HG03439 (cell line): ENCODE data around the gene WDR37.

Experiments used
- ATAC-seq: cut with Tn5 transposase; IDR thresholded peaks from one replicate; pipeline ENCODE4 v1.9.1; 2021; ENCODE audit warnings: mild to moderate bottlenecking, moderate library complexity; ENCODE audit not compliant: unreplicated experiment

The WDR37 gene

DNA sequence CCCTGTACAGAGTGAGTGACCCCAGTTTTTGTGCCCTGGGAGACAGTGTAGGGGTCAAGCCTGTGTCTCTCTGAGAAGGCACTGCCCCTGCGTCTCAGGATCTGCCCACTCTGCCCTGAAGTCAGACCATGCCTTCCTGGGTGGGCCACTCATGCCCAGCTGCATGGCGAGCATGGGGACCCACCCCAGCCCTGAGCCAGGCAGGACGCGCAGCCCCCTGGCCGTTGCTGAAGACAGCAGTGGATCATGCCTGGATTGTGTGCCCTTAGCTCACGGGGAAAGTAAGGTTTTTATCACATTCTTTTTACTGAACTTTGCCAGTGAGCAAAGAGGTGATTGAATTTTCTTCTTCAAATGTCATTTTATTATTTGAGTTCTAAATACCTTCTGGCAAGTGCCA is 66.2 kb downstream of the WDR37 start:
- no peak for ATAC-seq

DNA sequence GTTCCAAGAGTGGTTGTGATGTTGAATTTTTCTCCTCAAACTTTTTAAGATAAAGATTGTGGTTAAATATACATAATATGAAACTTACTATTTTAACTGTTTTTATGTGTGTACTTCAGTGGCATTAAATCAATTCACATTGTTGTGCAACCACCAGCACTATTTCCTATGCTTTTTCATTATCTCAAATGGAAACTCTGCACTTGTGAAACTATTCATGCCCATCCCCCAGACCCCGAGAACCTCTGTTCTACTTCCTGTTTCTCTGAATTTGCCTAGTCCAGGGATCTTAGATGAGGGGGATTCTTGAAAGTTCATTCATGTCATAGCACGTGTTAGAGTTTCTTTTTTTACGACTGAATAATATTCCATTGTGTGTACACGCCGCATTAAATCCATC is 67.0 kb downstream of the WDR37 start:
- no peak for ATAC-seq

DNA sequence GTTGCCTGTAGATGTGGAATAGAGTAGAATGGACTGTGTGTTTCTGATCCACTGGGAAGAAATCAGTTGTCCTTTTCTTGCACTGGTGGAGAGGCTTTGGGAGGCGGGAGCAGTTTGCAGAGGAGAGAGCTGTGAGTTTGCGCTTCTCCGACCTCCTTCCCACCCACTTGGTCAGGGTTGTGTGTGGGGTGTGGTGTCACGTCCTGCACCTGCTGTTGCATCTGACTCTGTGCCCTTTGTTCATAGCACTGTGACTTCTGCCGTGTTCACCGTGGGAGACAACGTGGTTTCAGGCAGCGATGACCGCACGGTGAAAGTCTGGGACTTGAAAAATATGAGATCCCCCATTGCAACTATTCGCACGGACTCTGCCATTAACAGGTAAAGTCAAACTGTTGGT is 67.8 kb downstream of the WDR37 start:
- ATAC-seq, result no peak

DNA sequence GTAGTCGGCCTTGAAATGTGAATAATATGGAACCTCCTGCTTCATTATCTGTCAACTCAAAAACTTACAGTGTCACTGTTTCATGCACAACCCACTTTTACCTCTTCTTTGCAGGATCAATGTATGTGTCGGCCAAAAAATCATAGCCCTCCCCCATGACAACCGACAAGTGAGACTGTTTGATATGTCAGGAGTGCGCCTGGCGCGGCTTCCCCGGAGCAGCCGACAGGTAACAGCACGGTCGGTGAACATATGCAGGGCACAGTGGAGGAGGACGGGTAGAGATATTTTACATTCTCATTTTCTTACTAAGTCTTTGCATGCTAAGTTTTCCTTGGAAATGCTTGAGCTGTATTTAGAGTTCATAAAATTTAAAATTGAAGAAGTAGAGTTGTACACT is 68.6 kb downstream of the WDR37 start:
- no peak for ATAC-seq

DNA sequence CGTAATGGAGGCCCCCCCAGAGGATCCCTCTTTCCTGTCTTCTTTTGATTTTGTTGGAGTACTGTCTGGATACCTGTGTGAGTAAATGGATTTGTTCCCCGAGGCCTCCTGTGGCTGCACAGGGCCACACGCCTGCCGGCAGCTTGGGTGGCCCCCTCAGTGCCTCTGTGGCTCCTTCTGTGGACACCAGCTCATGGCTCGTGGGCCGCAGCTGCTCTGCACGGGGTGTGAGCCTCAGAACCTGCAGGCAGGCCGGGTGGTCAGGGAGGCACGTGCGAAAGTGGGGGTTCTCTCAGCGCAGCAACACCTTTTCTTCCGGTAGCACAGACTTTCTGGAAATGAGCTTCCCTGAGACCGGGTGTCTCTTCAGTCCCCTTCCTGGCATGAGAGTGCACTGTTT is 70.3 kb downstream of the WDR37 start:
- no peak for ATAC-seq

DNA sequence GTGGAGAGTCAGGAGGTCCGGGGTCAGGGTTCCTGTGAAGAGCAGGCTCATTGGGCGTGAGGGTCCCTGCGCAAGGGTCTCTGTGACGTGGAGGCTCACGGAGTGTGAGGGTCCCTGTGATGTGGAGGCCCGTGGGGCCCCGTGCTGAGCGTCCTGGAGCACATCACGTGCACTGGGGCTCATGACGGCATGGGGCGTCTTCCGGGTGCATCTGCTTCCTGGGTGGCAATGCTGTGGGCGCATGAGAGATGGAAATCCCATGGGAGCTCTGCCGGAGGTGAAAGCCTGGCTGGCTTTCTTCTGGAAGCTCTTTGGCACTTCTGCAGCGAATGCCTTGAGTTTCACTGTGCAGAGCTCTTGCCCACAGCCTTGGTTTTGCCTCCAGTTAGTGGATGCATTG is 71.4 kb downstream of the WDR37 start:
- ATAC-seq, result no peak

DNA sequence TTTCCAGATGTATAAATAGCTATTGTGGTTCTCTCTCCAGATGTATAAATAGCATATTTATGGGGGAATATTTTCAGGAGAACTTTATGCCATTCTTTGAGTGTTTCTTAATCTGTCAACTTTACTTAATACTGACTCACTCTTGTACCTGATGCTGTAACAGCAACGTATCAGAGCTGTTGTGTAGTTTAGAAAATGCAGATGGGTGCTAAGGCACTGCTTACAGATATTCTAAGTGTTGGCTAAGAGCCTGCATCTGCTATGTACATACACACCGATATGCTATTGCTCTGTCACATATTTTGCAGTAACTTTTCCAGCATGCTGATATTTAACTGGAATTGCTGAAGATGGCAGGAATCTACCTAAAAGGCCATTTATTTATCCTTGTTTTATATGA is 71.9 kb downstream of the WDR37 start:
- ATAC-seq, result no peak

DNA sequence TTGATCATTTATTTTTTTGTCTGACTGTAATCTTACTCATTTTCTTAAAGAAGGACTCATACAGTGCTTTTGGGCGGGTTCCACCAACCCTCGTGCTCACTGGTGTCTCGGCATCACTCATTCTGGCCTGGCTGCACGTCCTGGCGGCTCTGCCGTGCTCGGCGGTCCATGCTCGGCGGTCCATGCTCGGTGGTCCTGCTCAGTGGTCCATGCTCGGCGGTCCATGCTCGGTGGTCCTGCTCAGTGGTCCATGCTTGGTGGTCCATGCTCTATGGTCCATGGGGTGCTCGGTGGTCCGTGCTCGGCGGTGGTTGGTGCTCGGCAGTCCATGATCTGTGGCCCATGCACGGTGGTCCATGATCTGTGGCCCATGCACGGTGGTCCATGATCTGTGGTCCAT is 72.5 kb downstream of the WDR37 start:
- no peak for ATAC-seq

DNA sequence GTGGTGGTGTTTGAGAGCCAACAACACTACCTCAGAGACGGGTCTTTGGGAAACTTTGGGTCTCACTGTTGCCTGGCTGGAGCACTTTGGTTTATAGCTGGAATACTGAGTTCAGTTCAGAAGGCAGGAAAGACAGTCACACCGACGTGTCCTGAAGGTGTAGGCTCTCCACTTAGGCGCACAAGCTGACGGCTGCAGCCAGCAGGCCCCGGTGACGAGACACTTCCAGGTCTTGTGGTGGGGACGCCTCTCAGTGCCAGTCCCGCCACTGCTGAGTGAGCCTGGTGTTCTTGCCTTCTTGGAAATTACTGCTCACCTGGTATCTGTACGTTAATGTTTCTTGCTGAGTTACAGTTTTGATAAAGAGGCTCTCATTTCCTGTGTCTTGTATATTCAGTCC is 74.0 kb downstream of the WDR37 start:
- no peak for ATAC-seq

DNA sequence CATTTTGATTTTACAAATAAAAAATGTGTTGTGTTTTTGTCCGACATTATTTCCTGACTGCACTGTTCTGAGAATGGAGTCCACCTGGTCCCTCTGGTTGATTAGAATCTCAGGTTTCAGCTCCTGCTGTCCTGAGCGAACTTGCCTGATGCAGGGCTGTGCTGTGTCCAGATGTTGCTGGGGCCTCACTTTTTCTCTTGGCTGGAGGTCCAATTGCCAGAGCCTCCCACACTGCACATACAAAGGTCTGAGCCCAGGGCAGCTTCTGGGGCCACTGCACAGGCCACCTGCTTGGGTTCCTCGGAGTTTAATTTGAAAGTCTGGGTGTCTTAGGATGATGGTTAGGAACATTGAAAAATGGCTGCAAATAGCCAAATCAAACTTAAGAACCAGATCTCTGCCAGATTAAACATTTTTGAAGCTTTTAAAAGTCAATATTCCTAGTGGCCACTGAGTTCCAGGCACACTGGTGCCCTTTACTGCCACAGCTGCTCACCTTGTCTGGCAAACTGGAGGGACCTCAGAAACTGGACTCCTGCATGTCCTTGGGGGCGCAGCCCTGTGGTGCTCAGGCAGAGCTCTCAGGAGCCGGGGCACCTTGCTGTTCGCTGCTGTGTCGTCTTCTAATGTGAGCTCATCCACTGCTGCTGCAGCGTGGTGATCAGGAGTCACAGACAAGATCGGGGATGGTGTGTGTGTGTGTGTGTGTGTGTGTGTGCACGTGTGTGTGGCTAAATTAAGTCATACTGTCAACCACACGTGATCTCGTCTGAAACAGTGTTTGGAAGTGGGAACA is 75.0 kb downstream of the WDR37 start:
- ATAC-seq, result no peak

DNA sequence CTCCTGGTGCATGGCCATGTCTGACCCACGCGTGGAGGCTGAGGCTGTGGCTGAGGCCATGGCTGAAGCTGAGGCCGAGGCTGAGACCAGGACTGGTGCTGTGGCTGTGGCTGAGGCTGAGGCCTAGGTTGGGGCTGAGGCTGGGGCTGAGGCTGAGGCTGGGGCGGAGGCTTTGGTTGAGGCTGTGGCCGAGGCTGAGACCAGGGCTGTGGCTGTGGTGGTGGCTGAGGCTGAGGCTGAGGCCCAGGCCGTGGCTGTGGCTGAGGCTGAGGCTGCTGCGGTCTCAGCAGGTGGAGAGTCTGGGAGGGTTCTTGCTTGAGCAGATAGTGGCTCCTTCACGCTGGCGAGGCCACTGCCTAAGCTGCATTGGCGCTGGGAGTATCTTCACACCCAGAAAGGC is 76.4 kb downstream of the WDR37 start:
- no peak for ATAC-seq

DNA sequence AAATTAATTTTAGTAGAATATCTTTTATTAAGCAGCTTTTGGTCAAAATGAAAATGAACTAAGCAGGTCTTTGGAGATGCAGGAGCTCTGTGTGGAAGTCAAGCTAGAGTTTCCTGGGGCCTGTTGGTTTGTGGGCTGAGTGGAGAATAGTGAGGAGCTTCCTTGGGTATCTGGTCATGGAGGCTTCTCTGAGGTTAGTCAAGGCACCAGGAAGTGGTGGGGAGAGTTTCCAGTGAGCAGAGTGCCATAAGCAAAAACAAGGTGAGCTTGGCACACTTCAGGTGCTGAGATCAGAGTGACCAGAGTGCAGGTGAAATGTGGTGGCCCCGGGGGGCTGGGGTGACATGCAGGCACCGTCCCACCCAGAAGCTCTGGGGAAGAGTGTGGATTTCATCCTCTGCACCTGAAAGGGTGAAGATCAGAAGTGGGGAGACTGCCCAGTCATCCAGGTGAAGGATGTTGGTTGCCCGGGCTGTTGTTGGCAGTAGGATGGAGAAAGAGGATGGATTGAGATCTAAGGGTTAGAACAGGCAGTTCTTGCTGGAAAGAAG is 77.4 kb downstream of the WDR37 start:
- ATAC-seq, result no peak

DNA sequence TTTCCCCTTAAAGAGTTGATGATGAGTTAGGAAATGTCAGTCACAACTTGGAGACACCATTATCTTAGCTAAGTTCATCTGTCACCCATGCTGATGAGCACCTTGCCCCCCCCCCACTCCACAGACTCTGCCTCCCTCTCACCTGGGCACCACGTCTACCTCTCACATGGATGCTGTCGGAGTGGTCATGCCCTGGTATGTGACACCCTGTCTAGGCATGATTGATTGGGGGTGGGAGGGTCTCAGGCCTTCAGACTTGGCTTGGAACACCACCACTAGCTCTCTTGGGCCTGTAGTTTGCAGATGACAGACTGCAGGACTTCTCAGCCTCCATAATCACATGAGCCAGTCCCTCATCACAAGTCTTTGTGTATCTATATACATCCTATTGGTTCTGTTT is 78.0 kb downstream of the WDR37 start:
- no peak for ATAC-seq

DNA sequence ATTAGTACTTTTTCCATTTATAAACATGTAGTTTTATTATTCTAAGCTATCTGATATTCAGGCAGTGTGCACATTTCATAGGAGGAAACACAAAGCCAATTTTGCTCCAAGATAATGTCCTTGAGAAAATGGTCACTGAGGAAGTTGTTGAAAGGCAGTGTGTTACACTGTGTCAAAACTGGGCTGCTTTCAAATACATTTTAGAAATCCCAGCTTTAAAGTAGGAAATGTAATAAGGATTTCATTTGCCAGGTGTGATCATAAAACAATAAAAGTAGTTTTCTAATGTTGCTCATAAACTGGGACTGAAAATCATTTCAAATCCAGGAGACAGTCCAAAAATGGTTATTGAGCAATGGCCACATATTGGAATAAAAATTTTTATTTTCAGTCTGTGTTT is 80.1 kb downstream of the WDR37 start:
- ATAC-seq, result no peak

DNA sequence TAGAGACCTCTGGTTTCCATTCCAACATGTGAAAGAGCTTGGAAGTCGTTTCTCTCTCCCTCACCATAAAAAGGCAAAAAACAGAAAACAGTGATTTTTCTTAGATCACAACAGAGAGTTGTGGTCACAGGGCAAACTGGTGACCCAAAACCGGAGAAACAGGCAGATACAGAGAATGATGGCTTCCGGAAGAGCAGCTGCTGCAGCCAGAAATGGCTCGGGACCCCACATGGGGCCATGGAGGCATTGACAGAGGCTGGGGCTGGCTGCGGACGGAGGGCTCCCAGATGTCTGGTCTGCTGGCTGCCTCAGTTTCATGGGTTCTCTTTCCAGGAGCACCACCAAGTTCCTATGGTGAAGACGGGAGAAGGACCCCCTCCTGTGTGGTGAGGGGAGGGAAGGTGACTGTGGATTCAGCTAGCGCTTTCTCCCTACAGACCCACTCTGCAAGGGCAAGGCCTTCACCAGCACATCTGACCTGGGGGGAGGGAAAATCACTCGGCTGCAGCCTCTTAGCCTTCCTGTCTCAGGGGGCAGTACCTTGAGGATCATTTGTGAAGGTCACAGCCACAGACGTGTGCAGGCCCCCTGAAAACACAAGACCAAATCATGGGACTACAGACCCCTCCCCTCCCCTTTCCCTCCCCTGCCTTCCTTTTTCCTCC is 81.4 kb downstream of the WDR37 start:
- ATAC-seq, result no peak

DNA sequence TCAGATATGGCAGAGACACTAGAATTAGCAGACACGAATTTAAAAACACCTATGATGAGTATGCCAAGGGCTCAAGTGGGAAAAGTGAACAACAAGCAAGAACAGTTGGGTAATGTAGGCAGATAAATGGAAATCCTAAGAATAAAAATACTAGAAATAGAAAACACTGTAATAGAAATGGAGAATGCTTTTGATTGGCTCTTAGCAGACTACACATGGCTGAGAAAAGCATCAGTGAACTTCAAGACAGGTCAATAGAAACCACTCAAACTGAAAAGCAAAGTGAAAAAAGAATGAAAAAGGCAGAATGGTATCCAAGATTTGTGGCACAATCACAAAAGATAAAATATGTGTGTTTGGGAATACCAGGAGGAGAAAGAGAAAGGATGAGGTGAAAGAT is 82.3 kb downstream of the WDR37 start:
- no peak for ATAC-seq

DNA sequence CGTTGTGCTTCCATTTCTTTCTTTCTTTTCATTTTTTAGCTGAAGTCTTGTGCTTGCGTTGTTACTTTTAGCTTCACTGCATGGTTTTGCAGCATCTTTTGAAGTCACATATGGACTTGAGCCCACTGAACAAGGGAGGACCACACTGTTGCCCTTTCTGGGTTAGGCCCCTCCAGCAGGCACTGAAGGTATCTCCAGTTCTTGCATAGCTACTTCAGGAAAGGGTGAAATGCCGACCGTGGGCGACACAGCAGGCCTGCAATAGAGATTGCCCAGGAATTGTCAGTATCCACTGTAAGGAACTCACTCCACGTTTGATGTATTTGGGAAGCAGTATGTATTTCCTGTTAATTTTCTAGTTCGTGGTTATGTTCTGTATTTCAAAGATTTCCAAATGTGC is 85.1 kb downstream of the WDR37 start:
- ATAC-seq, result no peak

DNA sequence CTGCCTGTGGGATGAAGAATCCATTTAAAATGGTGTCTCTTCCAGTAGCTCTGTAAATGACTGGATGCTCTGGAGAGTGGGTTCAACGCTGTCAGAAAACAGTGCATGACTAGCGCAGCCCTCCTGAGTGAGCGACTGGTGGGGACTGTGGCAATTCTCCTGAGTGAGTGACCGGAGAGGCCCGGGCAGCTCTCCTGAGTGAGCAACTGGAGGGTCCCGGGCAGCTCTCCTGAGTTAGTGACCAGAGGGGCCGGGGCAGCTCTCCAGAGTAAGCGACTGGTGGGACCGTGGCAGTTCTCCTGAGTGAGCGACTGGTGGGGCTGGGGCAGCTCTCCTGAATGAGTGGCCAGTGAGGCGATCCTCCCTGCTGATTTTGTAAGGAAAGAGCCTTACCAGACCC is 85.5 kb downstream of the WDR37 start:
- ATAC-seq, result no peak

DNA sequence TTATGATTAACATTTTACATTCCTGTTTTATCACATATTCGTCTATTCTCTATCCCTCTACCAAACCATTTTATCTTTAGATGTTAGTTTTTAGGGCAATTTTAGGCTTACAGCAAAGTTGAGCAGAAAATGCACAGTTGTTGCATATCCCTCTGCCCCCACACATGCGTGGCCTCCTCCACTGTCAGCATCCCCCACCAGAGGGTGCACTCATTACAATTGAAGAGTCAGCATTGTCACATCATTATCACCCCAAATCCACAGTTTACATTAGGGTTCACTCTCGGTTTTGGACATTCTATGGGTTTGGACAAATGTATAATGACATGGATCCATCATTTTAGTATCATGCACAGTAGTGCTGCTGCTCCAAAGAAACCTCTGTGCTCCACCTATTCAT is 86.4 kb downstream of the WDR37 start:
- ATAC-seq, result no peak

DNA sequence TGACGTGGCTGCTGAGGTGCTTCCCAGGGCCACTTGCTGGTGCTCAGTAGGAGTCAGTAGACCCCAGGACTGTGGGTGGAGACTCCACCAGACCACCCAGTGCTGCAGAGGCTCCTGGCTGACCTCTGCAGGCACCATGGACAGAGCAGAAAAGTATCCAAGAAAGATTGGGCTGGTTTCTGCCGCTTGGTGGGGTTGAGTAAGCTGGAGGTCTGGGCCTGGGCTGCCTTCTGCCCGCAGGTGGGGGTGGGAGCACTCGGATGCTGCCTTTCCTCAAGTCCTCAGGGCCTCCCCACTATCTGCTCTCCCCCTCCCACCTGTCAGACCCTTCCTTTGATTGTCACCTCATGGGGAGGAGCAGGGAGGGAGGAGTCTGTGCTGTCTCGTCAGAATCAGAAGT is 91.6 kb downstream of the WDR37 start:
- ATAC-seq, result no peak

DNA sequence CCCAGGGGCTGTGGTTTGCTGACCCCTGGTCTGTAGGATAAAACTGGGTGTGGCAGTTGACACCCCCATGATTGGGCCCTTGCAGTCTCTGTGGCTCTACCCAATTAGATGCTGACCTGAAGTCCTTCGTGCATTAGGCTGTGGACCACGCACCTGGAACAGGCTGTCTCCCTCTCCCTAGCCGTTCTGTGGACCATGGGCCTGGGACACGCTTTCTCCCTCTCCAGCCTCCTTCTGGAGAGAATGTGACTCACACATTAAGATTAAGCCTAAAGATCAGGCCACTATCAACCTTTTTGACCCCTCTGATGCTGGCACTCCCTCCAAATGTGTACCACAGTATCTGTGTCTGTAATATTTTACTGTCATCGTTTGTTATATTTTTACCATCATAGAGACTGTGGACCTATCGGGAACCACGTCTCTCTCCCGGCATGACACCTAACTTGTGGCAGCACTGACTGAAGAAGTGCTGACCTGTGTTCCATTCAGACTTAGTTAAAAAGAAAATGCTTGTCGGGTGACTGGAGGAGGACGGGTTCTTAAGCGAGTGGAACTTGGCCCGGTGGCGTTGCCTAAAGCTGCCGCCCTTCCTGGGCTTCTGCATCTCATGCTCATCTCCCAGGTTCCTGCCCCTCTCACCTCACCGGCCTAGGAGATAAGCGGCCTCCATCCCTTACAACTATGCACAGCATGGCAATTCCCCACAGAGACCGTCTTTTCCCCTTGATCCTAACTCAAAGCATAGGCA is 92.8 kb downstream of the WDR37 start:
- ATAC-seq, result no peak
